ENCODE results near the gene ZNHIT1.
A peak's percentile ranks its signal among the peaks of the same experiment; 100 is the strongest.

ZNHIT1 gene

GRCh38 chr7:101217388-101218235 lies at the start of gene ZNHIT1, which contains the start of gene PLOD3:
Gene ZNHIT1, plus strand, starts transcription at chr7:101218165. Its CDS starts 31 bp downstream, at chr7:101218196.
Gene PLOD3, minus strand, starts transcription at chr7:101217581. Its CDS starts 307 bp downstream, at chr7:101217274.
- peak; percentile 91 for DNase-seq

GRCh38 chr7:101168412-101169049 lies 49.4 kb upstream of the ZNHIT1 start:
- no peak for DNase-seq

GRCh38 chr7:101169110-101169837 lies 48.7 kb upstream of the ZNHIT1 start:
- no peak for DNase-seq

- DNase-seq: no peak
Measured at GRCh38 chr7:101169838-101170551, 48.0 kb upstream of the ZNHIT1 start.

GRCh38 chr7:101170617-101171441 lies 47.1 kb upstream of the ZNHIT1 start:
- no peak for DNase-seq

GRCh38 chr7:101171442-101171837 lies 46.5 kb upstream of the ZNHIT1 start:
- DNase-seq: no peak

- DNase-seq: no peak
Measured at GRCh38 chr7:101172005-101172853, 45.7 kb upstream of the ZNHIT1 start.

GRCh38 chr7:101172854-101173751 lies 44.9 kb upstream of the ZNHIT1 start:
- no peak for DNase-seq

GRCh38 chr7:101173752-101174244 lies 44.2 kb upstream of the ZNHIT1 start:
- DNase-seq: no peak

GRCh38 chr7:101174322-101174854 lies 43.6 kb upstream of the ZNHIT1 start:
- no peak for DNase-seq

GRCh38 chr7:101175664-101176063 lies 42.3 kb upstream of the ZNHIT1 start:
- no peak for DNase-seq

- no peak for DNase-seq
Measured at GRCh38 chr7:101177644-101178043, 40.3 kb upstream of the ZNHIT1 start.

GRCh38 chr7:101179117-101179516 lies 38.8 kb upstream of the ZNHIT1 start:
- DNase-seq: no peak

GRCh38 chr7:101179713-101180112 lies 38.3 kb upstream of the ZNHIT1 start:
- DNase-seq: no peak

GRCh38 chr7:101180130-101180755 lies 37.7 kb upstream of the ZNHIT1 start, which contains the start of gene NAT16:
Gene NAT16, minus strand, starts transcription at chr7:101180293. Its CDS starts 5,486 bp downstream, at chr7:101174807.
- DNase-seq: no peak

GRCh38 chr7:101185258-101185839 lies 32.6 kb upstream of the ZNHIT1 start:
- no peak for DNase-seq

- DNase-seq: no peak
Measured at GRCh38 chr7:101186194-101186593, 31.8 kb upstream of the ZNHIT1 start.

- no peak for DNase-seq
Measured at GRCh38 chr7:101186844-101187428, 31.0 kb upstream of the ZNHIT1 start.
